Measurements from ENCODE around the gene C16orf74. TPM values are rescaled to one million over a fixed set of nuclear protein-coding genes. Genes with fewer than 3 reads are reported as not detected.

C16orf74 gene
- polyA plus RNA-seq, 1 donor (not counting 4 experiments of a cell fraction or from before 2014, with no cell fraction given), result 35.3 TPM

DNA sequence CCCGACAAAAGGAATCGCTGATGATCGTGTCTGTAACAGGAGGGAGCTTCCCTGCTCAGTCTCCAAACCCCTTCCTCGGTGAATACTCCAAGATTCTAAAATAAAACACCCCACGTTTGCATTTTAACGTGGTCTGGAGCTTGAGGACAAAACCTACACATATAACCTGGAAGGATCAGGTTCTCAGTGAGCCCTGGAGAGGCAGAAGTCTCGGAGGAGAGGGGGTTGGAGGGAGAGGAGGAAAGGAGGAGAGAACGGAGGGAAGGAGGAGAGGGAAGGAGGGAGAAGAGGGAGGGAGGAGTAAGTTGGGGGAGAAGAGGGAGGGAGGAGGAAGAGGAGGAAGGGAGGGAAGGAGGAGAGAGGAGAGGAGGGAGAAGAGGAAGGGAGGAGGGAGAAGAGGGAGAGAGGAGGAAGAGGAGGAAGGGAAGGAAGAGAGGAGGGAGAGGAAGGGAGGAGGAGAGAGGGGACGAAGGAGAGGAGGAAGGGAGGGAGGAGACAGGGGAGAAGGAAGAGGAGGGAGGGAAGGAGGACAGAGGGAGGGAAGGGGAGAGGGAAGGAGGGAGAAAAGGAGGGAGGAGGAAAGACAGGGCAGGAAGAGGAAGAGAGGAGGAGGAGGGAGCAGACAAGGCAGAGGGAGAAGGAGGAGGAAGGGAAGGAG is 34.7 kb downstream of the C16orf74 start:
- TF ChIP-seq, protein P1, sequence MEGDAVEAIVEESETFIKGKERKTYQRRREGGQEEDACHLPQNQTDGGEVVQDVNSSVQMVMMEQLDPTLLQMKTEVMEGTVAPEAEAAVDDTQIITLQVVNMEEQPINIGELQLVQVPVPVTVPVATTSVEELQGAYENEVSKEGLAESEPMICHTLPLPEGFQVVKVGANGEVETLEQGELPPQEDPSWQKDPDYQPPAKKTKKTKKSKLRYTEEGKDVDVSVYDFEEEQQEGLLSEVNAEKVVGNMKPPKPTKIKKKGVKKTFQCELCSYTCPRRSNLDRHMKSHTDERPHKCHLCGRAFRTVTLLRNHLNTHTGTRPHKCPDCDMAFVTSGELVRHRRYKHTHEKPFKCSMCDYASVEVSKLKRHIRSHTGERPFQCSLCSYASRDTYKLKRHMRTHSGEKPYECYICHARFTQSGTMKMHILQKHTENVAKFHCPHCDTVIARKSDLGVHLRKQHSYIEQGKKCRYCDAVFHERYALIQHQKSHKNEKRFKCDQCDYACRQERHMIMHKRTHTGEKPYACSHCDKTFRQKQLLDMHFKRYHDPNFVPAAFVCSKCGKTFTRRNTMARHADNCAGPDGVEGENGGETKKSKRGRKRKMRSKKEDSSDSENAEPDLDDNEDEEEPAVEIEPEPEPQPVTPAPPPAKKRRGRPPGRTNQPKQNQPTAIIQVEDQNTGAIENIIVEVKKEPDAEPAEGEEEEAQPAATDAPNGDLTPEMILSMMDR (optimal IDR thresholded peaks at IDR 0.05 in 1 of 3, IDR thresholded peaks at IDR 0.05 in 1 of 3, conservative IDR thresholded peaks at IDR 0.05 in 1 of 3; ENCODE audit: extremely low read depth in 1 of 3, insufficient read depth in 2 of 3, low read length in 3 of 3), result no peak
- no peak for TF ChIP-seq EZH2 (IDR thresholded peaks at IDR 0.05; ENCODE audit: low read length)
- Histone ChIP-seq H3K79me2 (ENCODE audit: control insufficient read depth, insufficient read depth, low read length) (peaks cover 38% of the 10 kb centered on the region), H3K9me3 (ENCODE audit: control insufficient read depth, low read depth, low read length) (no peaks in the 10 kb centered on the region), H3K9ac (ENCODE audit: control insufficient read depth, extremely low read depth, insufficient read depth, low read length) (peak overlapping the region; percentile 54), H3K27ac (ENCODE audit: control insufficient read depth, insufficient read depth, low read length) (peak overlapping the region; percentile 87), H3K27me3 (ENCODE audit: control insufficient read depth, extremely low read depth, insufficient read depth, low read length) (no peaks in the 10 kb centered on the region), H2AFZ (ENCODE audit: control insufficient read depth, low read length) (no peak overlapping the region), H3K36me3 (ENCODE audit: control insufficient read depth in 2 of 2, extremely low read depth in 1 of 2, insufficient read depth in 2 of 2, low read length in 2 of 2) (peaks cover 14 to 44% of the 10 kb centered on the region in 2 experiments), H4K20me1 (ENCODE audit: control insufficient read depth, extremely low read depth, insufficient read depth, low read length) (peaks cover 27% of the 10 kb centered on the region), H3K4me3 (ENCODE audit: control insufficient read depth in 2 of 3, extremely low read depth in 1 of 3, insufficient read depth in 2 of 3, low read depth in 1 of 3, low read length in 3 of 3) (peak overlapping the region in 2 of 3 experiments; percentile 19 to 55), H3K9me1 (ENCODE audit: control insufficient read depth, extremely low read depth, insufficient read depth, low read length) (no peaks in the 10 kb centered on the region), H3K4me1 (ENCODE audit: control insufficient read depth, extremely low read depth, insufficient read depth, low read length) (peaks cover 61% of the 10 kb centered on the region), H3K4me2 (ENCODE audit: control insufficient read depth, extremely low read depth, insufficient read depth, low read depth, low read length) (peak overlapping the region; percentile 37)
- DNase-seq (ENCODE audit: low read depth, low spot score) (no peak), FAIRE-seq (no peak)
- dilution Hi-C loops (cut with MboI; ENCODE audit: extremely low pct_ligation_motif_present, low sequenced_read_pairs), result no loop called here

- peak overlapping the region; percentile 54 for H3K9ac ChIP-seq (ENCODE audit: control insufficient read depth, extremely low read depth, insufficient read depth, low read length)
- no peaks in the 10 kb centered on the region for H3K27me3 ChIP-seq (ENCODE audit: control insufficient read depth, extremely low read depth, insufficient read depth, low read length)
- DNase-seq (ENCODE audit: low read depth, low spot score) (peak; percentile 32), FAIRE-seq (peak; percentile 89)
- no peak overlapping the region for H2AFZ ChIP-seq (ENCODE audit: control insufficient read depth, low read length)
- peaks cover 54% of the 10 kb centered on the region for H3K4me1 ChIP-seq (ENCODE audit: control insufficient read depth, extremely low read depth, insufficient read depth, low read length)
- H3K79me2 ChIP-seq (ENCODE audit: control insufficient read depth, insufficient read depth, low read length), result peaks cover 36% of the 10 kb centered on the region
- H3K9me3 ChIP-seq (ENCODE audit: control insufficient read depth, low read depth, low read length), result no peaks in the 10 kb centered on the region
- TF ChIP-seq, protein P1 (optimal IDR thresholded peaks at IDR 0.05 in 1 of 3, IDR thresholded peaks at IDR 0.05 in 1 of 3, conservative IDR thresholded peaks at IDR 0.05 in 1 of 3; ENCODE audit: extremely low read depth in 1 of 3, insufficient read depth in 2 of 3, low read length in 3 of 3), result no peak
- H3K4me2 ChIP-seq (ENCODE audit: control insufficient read depth, extremely low read depth, insufficient read depth, low read depth, low read length), result peak overlapping the region; percentile 37
- H3K27ac ChIP-seq (ENCODE audit: control insufficient read depth, insufficient read depth, low read length), result peak overlapping the region; percentile 87
- no peaks in the 10 kb centered on the region for H3K9me1 ChIP-seq (ENCODE audit: control insufficient read depth, extremely low read depth, insufficient read depth, low read length)
- peaks cover 17 to 46% of the 10 kb centered on the region in 2 experiments for H3K36me3 ChIP-seq (ENCODE audit: control insufficient read depth in 2 of 2, extremely low read depth in 1 of 2, insufficient read depth in 2 of 2, low read length in 2 of 2)
- H4K20me1 ChIP-seq (ENCODE audit: control insufficient read depth, extremely low read depth, insufficient read depth, low read length), result peaks cover 27% of the 10 kb centered on the region
- peak overlapping the region in 2 of 3 experiments; percentile 19 to 55 for H3K4me3 ChIP-seq (ENCODE audit: control insufficient read depth in 2 of 3, extremely low read depth in 1 of 3, insufficient read depth in 2 of 3, low read depth in 1 of 3, low read length in 3 of 3)
- dilution Hi-C loops (cut with MboI; ENCODE audit: extremely low pct_ligation_motif_present, low sequenced_read_pairs), result no loop called here
Observed at GRCh38 chr16:85715169-85716021, 35.5 kb downstream of the C16orf74 start.

Measured in keratinocyte (primary cell).